Iris pigment epithelial cell (primary cell): ENCODE data around the gene SLC25A26.
"Not testable (repeated sequence)": the region's sequence is repeated elsewhere in the genome, so short reads cannot be mapped to it uniquely, and the experiment has no call there.

Source experiments
- DNase-seq: peaks from one replicate; pipeline ENCODE4 v3.0.0-alpha.2; 2011; ENCODE audit warnings: low read depth

Gene SLC25A26

GRCh38 chr3:66220602-66221377, at the start of gene SLC25A26:
SLC25A26 (plus strand) TSS chr3:66221001; CDS start chr3:66221095, 94 bp downstream.
- DNase-seq = peak; percentile 97

- DNase-seq = no peak
Measured at GRCh38 chr3:66172394-66172793, 48.4 kb upstream of the SLC25A26 start.

- DNase-seq = no peak
Measured at GRCh38 chr3:66177026-66177425, 43.8 kb upstream of the SLC25A26 start.

GRCh38 chr3:66178206-66178605, 42.6 kb upstream of the SLC25A26 start:
- DNase-seq = no peak

GRCh38 chr3:66179793-66180192, 41.0 kb upstream of the SLC25A26 start:
- DNase-seq = peak; percentile 40

GRCh38 chr3:66181764-66182163, 39.0 kb upstream of the SLC25A26 start:
- no peak for DNase-seq

- DNase-seq = no peak
Measured at GRCh38 chr3:66182246-66182645, 38.6 kb upstream of the SLC25A26 start.

- DNase-seq = no peak
Measured at GRCh38 chr3:66186545-66186944, 34.3 kb upstream of the SLC25A26 start.

GRCh38 chr3:66195347-66195783, 25.4 kb upstream of the SLC25A26 start:
- peak; percentile 65 for DNase-seq

GRCh38 chr3:66196633-66197032, 24.2 kb upstream of the SLC25A26 start:
- DNase-seq = no peak

- no peak for DNase-seq
Measured at GRCh38 chr3:66198437-66199088, 22.2 kb upstream of the SLC25A26 start.

- no peak for DNase-seq
Measured at GRCh38 chr3:66199089-66199473, 21.7 kb upstream of the SLC25A26 start.

- no peak for DNase-seq
Measured at GRCh38 chr3:66200147-66200546, 20.7 kb upstream of the SLC25A26 start.

GRCh38 chr3:66200786-66201185, 20.0 kb upstream of the SLC25A26 start:
- no peak for DNase-seq

- DNase-seq = no peak
Measured at GRCh38 chr3:66203275-66203674, 17.5 kb upstream of the SLC25A26 start.

- no peak for DNase-seq
Measured at GRCh38 chr3:66206806-66207205, 14.0 kb upstream of the SLC25A26 start.

GRCh38 chr3:66208189-66208588, 12.6 kb upstream of the SLC25A26 start:
- DNase-seq = no peak

- DNase-seq = no peak
Measured at GRCh38 chr3:66210687-66211295, 10.0 kb upstream of the SLC25A26 start.

GRCh38 chr3:66211779-66212178, 9.0 kb upstream of the SLC25A26 start:
- DNase-seq = no peak

GRCh38 chr3:66215106-66215505, 5.7 kb upstream of the SLC25A26 start:
- DNase-seq = no peak

GRCh38 chr3:66220066-66220465, 735 bp upstream of the SLC25A26 start:
- DNase-seq = peak; percentile 8

- DNase-seq = no peak
Measured at GRCh38 chr3:66224220-66224619, 3.4 kb downstream of the SLC25A26 start.

- not testable (repeated sequence) for DNase-seq
Measured at GRCh38 chr3:66226093-66226492, 5.3 kb downstream of the SLC25A26 start.
